Measurements from ENCODE around the gene MMP14. TPM values are rescaled to one million over a fixed set of nuclear protein-coding genes. Genes with fewer than 3 reads are reported as not detected.

The MMP14 gene
- total and polyA plus RNA-seq, 9 of the 15 experiments (the other 6 are each of a cell fraction or from before 2014, with no cell fraction given) = 0.36 to 5.8 (median 1.3) TPM; not detected in 2

- TF ChIP-seq CHD7 (IDR thresholded peaks at IDR 0.05; ENCODE audit: low read depth, low read length) = no peak
- TF ChIP-seq EGR1 (conservative IDR thresholded peaks at IDR 0.05) = peak; percentile 81
- TF ChIP-seq MAFK (IDR thresholded peaks at IDR 0.05; ENCODE audit: low read length) = no peak
- TF ChIP-seq SP1 (CRISPR knock-in tag; IDR thresholded peaks at IDR 0.05) = 0 out of 2 replicates have a peak, but pooled peaks have one; percentile 31
- peak; percentile 54; the same call in 1 of the 2 replicates for TF ChIP-seq ESRRA (IDR thresholded peaks at IDR 0.05; ENCODE audit: borderline replicate concordance, low read depth)
- TF ChIP-seq NR1H2 (CRISPR knock-in tag; IDR thresholded peaks at IDR 0.05) = peak; percentile 93; the same call in 1 of the 2 replicates
- peak; percentile 64; the same call in 1 of the 2 replicates for TF ChIP-seq EP400 (IDR thresholded peaks at IDR 0.05)
- no peak for TF ChIP-seq ATF4 (CRISPR knock-in tag; IDR thresholded peaks at IDR 0.05)
- no peak for TF ChIP-seq SMARCC2 (IDR thresholded peaks at IDR 0.05; ENCODE audit: low read depth)
- no peak for TF ChIP-seq SLC30A9 (CRISPR knock-in tag; IDR thresholded peaks at IDR 0.05)
- peak; percentile 99 for TF ChIP-seq RBM22 (IDR thresholded peaks at IDR 0.05; ENCODE audit: low read depth, low read length, poor library complexity, severe bottlenecking)
- TF ChIP-seq NR2F6 (CRISPR knock-in tag; IDR thresholded peaks at IDR 0.05) = no peak
Measured at GRCh38 chr14:22886500-22887259, 50.3 kb downstream of the MMP14 start (continued).

Measured in K562 (cell line).